Measurements from ENCODE around the gene RACGAP1. TPM values are rescaled to one million over a fixed set of nuclear protein-coding genes. Genes with fewer than 3 reads are reported as not detected.

RACGAP1 gene
- total RNA-seq, 2 experiments from 2014 or later: 3.0 to 3.3 TPM

- Histone ChIP-seq H3K4me1 (ENCODE audit: insufficient read depth, low read length) (peaks cover 40% of the 10 kb centered on the region), H3K27me3 (ENCODE audit: control insufficient read depth in 1 of 2, insufficient read depth in 2 of 2, low read length in 2 of 2) (no peaks in the 10 kb centered on the region), H3K4me3 (ENCODE audit: low read length) (no peak overlapping the region), H3K9me3 (ENCODE audit: control insufficient read depth in 1 of 2, insufficient read depth in 1 of 2, low read length in 2 of 2) (no peaks in the 10 kb centered on the region), H3K36me3 (ENCODE audit: insufficient read depth, low read length) (no peaks in the 10 kb centered on the region), H3K27ac (ENCODE audit: low read depth in 1 of 2, low read length in 2 of 2) (no peak overlapping the region)
- no peak overlapping the region for H3K4me3 Mint-ChIP-seq
- H3K36me3 Mint-ChIP-seq (ENCODE audit: low read depth): no peaks in the 10 kb centered on the region
- peaks cover 30% of the 10 kb centered on the region for H3K4me1 Mint-ChIP-seq (ENCODE audit: low read depth)
- intact Hi-C loops (cut with DNase I, micrococcal nuclease): no loop called here
- CTCF ChIA-PET: no interaction called here
- POLR2A ChIA-PET: no interaction called here
- no peaks in the 10 kb centered on the region for H3K9me3 Mint-ChIP-seq
- ATAC-seq (ENCODE audit: poor library complexity): no peak
- no peak for TF ChIP-seq CTCF (IDR thresholded peaks at IDR 0.05)
- no peaks in the 10 kb centered on the region for H3K27me3 Mint-ChIP-seq
- H3K27ac Mint-ChIP-seq: no peak overlapping the region
- no peak for DNase-seq
Measured at GRCh38 chr12:49943625-49943960, 81.7 kb downstream of the RACGAP1 start.

- ChIA-PET POLR2A (no interaction called here), CTCF (interaction anchor here (1.5 kb wide), 1 partner anchor 24 kb away, joined by 4 read pairs; no protein-coding TSS in a partner anchor)
- Mint-ChIP-seq H3K9me3 (no peaks in the 10 kb centered on the region), H3K36me3 (ENCODE audit: low read depth) (no peaks in the 10 kb centered on the region), H3K27ac (peak overlapping the region; percentile 13), H3K27me3 (no peaks in the 10 kb centered on the region), H3K4me3 (no peak overlapping the region), H3K4me1 (ENCODE audit: low read depth) (peaks cover 30% of the 10 kb centered on the region)
- Histone ChIP-seq H3K27me3 (ENCODE audit: control insufficient read depth in 1 of 2, insufficient read depth in 2 of 2, low read length in 2 of 2) (no peaks in the 10 kb centered on the region), H3K4me3 (ENCODE audit: low read length) (no peak overlapping the region), H3K4me1 (ENCODE audit: insufficient read depth, low read length) (peaks cover 40% of the 10 kb centered on the region), H3K27ac (ENCODE audit: low read depth in 1 of 2, low read length in 2 of 2) (no peak overlapping the region), H3K9me3 (ENCODE audit: control insufficient read depth in 1 of 2, insufficient read depth in 1 of 2, low read length in 2 of 2) (no peaks in the 10 kb centered on the region), H3K36me3 (ENCODE audit: insufficient read depth, low read length) (no peaks in the 10 kb centered on the region)
- intact Hi-C loops (cut with DNase I, micrococcal nuclease): no loop called here
- DNase-seq: peak in 6 of 14 experiments; percentile 6 to 30 (median 13)
- no peak for TF ChIP-seq CTCF (IDR thresholded peaks at IDR 0.05)
- peak; percentile 16 for ATAC-seq (ENCODE audit: poor library complexity)
Measured at GRCh38 chr12:49942921-49943624, 82.2 kb downstream of the RACGAP1 start.

- DNase-seq: no peak
- ChIA-PET CTCF (interaction anchor here (1.5 kb wide), 1 partner anchor 25 kb away, joined by 4 read pairs; no protein-coding TSS in a partner anchor), POLR2A (no interaction called here)
- peak overlapping the region; percentile 13 for H3K27ac Mint-ChIP-seq
- H3K4me3 Mint-ChIP-seq: no peak overlapping the region
- no peak overlapping the region for H3K27ac ChIP-seq (ENCODE audit: low read depth in 1 of 2, low read length in 2 of 2)
- intact Hi-C loops (cut with DNase I, micrococcal nuclease): no loop called here
- TF ChIP-seq CTCF (IDR thresholded peaks at IDR 0.05): no peak
- no peaks in the 10 kb centered on the region for H3K36me3 Mint-ChIP-seq (ENCODE audit: low read depth)
- H3K4me1 Mint-ChIP-seq (ENCODE audit: low read depth): peaks cover 30% of the 10 kb centered on the region
- H3K4me1 ChIP-seq (ENCODE audit: insufficient read depth, low read length): peaks cover 40% of the 10 kb centered on the region
- no peaks in the 10 kb centered on the region for H3K36me3 ChIP-seq (ENCODE audit: insufficient read depth, low read length)
- H3K9me3 Mint-ChIP-seq: no peaks in the 10 kb centered on the region
- H3K27me3 ChIP-seq (ENCODE audit: control insufficient read depth in 1 of 2, insufficient read depth in 2 of 2, low read length in 2 of 2): no peaks in the 10 kb centered on the region
- H3K9me3 ChIP-seq (ENCODE audit: control insufficient read depth in 1 of 2, insufficient read depth in 1 of 2, low read length in 2 of 2): no peaks in the 10 kb centered on the region
- H3K27me3 Mint-ChIP-seq: no peaks in the 10 kb centered on the region
- no peak for ATAC-seq (ENCODE audit: poor library complexity)
- H3K4me3 ChIP-seq (ENCODE audit: low read length): no peak overlapping the region
Measured at GRCh38 chr12:49942512-49942893, 82.8 kb downstream of the RACGAP1 start.

Data from CD4-positive, alpha-beta T cell (primary cell).